MM.1S (cell line): ENCODE data around the gene UBE2R2.

Experiments
- DNase-seq: peaks from one replicate; pipeline ENCODE4 v3.0.0-alpha.2; 2015
- H2AFZ ChIP-seq: fragments of 300-600 bp; sonication (generic); 2 replicates; pipeline ENCODE4 v1.6.0; 2016; ENCODE audit warnings: antibody characterized with exemption, low read length
- H3F3A ChIP-seq: fragments of 300-600 bp; sonication (generic); 2 replicates; pipeline ENCODE4 v1.6.1; 2016; ENCODE audit warnings: mild to moderate bottlenecking, antibody characterized with exemption, low read length, moderate library complexity, mixed read lengths; ENCODE audit not compliant: insufficient read depth
- H3K27ac ChIP-seq: fragments of 300-600 bp; sonication (generic); 2 replicates; pipeline ENCODE4 v1.5.1; 2016; ENCODE audit warnings: mild to moderate bottlenecking, low read length
- H3K27me3 ChIP-seq: fragments of 300-600 bp; sonication (generic); replicated peaks from 2 replicates; pipeline ENCODE4 v1.6.0; 2016; ENCODE audit warnings: low read length; ENCODE audit not compliant: insufficient read depth
- H3K36me3 ChIP-seq: fragments of 300-600 bp; sonication (generic); replicated peaks from 2 replicates; pipeline ENCODE4 v1.6.1; 2016; ENCODE audit warnings: mild to moderate bottlenecking, low read length, mixed read lengths; ENCODE audit not compliant: insufficient read depth
- H3K4me1 ChIP-seq: fragments of 300-600 bp; sonication (generic); 2 replicates; pipeline ENCODE4 v1.6.1; 2016; ENCODE audit warnings: low read length, mixed read lengths
- H3K4me2 ChIP-seq: fragments of 300-600 bp; sonication (generic); 2 replicates; pipeline ENCODE4 v1.6.0; 2016; ENCODE audit warnings: low read depth, low read length
- H3K4me3 ChIP-seq: fragments of 300-600 bp; sonication (generic); 2 replicates; pipeline ENCODE4 v1.5.1; 2016; ENCODE audit warnings: low read length, mixed read lengths
- H3K79me2 ChIP-seq: fragments of 300-600 bp; sonication (generic); 2 replicates; pipeline ENCODE4 v1.6.1; 2016; ENCODE audit warnings: mixed run types, low read length, mixed read lengths
- H3K9ac ChIP-seq: fragments of 300-600 bp; sonication (generic); 2 replicates; pipeline ENCODE4 v1.6.1; 2016; ENCODE audit warnings: low read length, mixed read lengths
- H3K9me2 ChIP-seq: fragments of 300-600 bp; sonication (generic); replicated peaks from 2 replicates; pipeline ENCODE4 v1.6.1; 2016; ENCODE audit warnings: mild to moderate bottlenecking, low read length, mixed read lengths; ENCODE audit not compliant: insufficient read depth
- H3K9me3 ChIP-seq: fragments of 300-600 bp; sonication (generic); replicated peaks from 2 replicates; pipeline ENCODE4 v1.6.1; 2016; ENCODE audit warnings: mild to moderate bottlenecking, low read length, mixed read lengths; ENCODE audit not compliant: insufficient read depth
- H4K20me1 ChIP-seq: fragments of 300-600 bp; sonication (generic); 2 replicates; pipeline ENCODE4 v1.6.1; 2016; ENCODE audit warnings: mild to moderate bottlenecking, low read length, moderate library complexity, mixed read lengths; ENCODE audit not compliant: insufficient read depth
- EZH2 ChIP-seq: fragments of 300-600 bp; sonication (generic); optimal IDR thresholded peaks from 2 replicates; pipeline ENCODE3; 2017; ENCODE audit warnings: low read depth, mild to moderate bottlenecking, antibody characterized with exemption, low read length, mixed read lengths
- EZH2phosphoT487 ChIP-seq: fragments of 300-600 bp; sonication (generic); IDR thresholded peaks from 2 replicates; pipeline ENCODE4 v1.6.1; 2018; ENCODE audit warnings: antibody characterized with exemption, low read length
- TF ChIP-seq, protein P1 (sequence below): fragments of 300-600 bp; sonication (generic); IDR thresholded peaks from 2 replicates; pipeline ENCODE4 v1.5.1; 2016; ENCODE audit warnings: antibody characterized with exemption, low read length, mixed read lengths

Gene UBE2R2

GRCh38 chr9:33906769-33907168, 89.8 kb downstream of the UBE2R2 start:
- no peaks in the 10 kb centered on the region for H4K20me1 ChIP-seq
- H3K27ac ChIP-seq = no peak overlapping the region
- H2AFZ ChIP-seq = no peak overlapping the region
- TF ChIP-seq EZH2phosphoT487 (no peak), EZH2 (no peak)
- TF ChIP-seq, protein P1, sequence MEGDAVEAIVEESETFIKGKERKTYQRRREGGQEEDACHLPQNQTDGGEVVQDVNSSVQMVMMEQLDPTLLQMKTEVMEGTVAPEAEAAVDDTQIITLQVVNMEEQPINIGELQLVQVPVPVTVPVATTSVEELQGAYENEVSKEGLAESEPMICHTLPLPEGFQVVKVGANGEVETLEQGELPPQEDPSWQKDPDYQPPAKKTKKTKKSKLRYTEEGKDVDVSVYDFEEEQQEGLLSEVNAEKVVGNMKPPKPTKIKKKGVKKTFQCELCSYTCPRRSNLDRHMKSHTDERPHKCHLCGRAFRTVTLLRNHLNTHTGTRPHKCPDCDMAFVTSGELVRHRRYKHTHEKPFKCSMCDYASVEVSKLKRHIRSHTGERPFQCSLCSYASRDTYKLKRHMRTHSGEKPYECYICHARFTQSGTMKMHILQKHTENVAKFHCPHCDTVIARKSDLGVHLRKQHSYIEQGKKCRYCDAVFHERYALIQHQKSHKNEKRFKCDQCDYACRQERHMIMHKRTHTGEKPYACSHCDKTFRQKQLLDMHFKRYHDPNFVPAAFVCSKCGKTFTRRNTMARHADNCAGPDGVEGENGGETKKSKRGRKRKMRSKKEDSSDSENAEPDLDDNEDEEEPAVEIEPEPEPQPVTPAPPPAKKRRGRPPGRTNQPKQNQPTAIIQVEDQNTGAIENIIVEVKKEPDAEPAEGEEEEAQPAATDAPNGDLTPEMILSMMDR = no peak
- DNase-seq = no peak
- no peaks in the 10 kb centered on the region for H3K27me3 ChIP-seq
- no peaks in the 10 kb centered on the region for H3K9me3 ChIP-seq
- no peaks in the 10 kb centered on the region for H3K36me3 ChIP-seq
- H3K9me2 ChIP-seq = no peaks in the 10 kb centered on the region
- H3K9ac ChIP-seq = no peak overlapping the region
- no peak overlapping the region for H3K4me2 ChIP-seq
- no peaks in the 10 kb centered on the region for H3K4me1 ChIP-seq
- H3K79me2 ChIP-seq = peaks cover 46% of the 10 kb centered on the region
- no peak overlapping the region for H3K4me3 ChIP-seq
- no peaks in the 10 kb centered on the region for H3F3A ChIP-seq

GRCh38 chr9:33907347-33907746, 90.4 kb downstream of the UBE2R2 start:
- Histone ChIP-seq H2AFZ (no peak overlapping the region), H3K9me3 (no peaks in the 10 kb centered on the region), H4K20me1 (no peaks in the 10 kb centered on the region), H3K9ac (no peak overlapping the region), H3K27ac (no peak overlapping the region), H3K36me3 (no peaks in the 10 kb centered on the region), H3K4me2 (no peak overlapping the region), H3K79me2 (peaks cover 41% of the 10 kb centered on the region), H3K9me2 (no peaks in the 10 kb centered on the region), H3F3A (no peaks in the 10 kb centered on the region), H3K27me3 (no peaks in the 10 kb centered on the region), H3K4me3 (no peak overlapping the region), H3K4me1 (no peaks in the 10 kb centered on the region)
- DNase-seq = no peak
- no peak for TF ChIP-seq EZH2phosphoT487
- TF ChIP-seq, protein P1 = no peak

GRCh38 chr9:33908114-33908513, 91.2 kb downstream of the UBE2R2 start:
- Histone ChIP-seq H3K36me3 (no peaks in the 10 kb centered on the region), H3F3A (no peaks in the 10 kb centered on the region), H4K20me1 (no peaks in the 10 kb centered on the region), H3K79me2 (peaks cover 39% of the 10 kb centered on the region), H3K27me3 (no peaks in the 10 kb centered on the region), H3K9ac (no peak overlapping the region), H2AFZ (no peak overlapping the region), H3K4me2 (no peak overlapping the region), H3K4me3 (no peak overlapping the region), H3K27ac (no peak overlapping the region), H3K9me2 (no peaks in the 10 kb centered on the region), H3K4me1 (no peaks in the 10 kb centered on the region), H3K9me3 (no peaks in the 10 kb centered on the region)
- no peak for TF ChIP-seq EZH2phosphoT487
- TF ChIP-seq, protein P1 = no peak
- no peak for TF ChIP-seq EZH2
- no peak for DNase-seq
